OCI-LY7 (cell line): ENCODE data around the gene CHST8.

Source experiments
- CTCF ChIP-seq: fragments of 200-600 bp; sonication (generic); conservative IDR thresholded peaks from 2 replicates; pipeline ENCODE4 v1.5.1; 2014; ENCODE audit warnings: mild to moderate bottlenecking, antibody characterized with exemption, low read length, moderate library complexity, mixed read lengths
- EZH2phosphoT487 ChIP-seq: fragments of 200-600 bp; sonication (generic); IDR thresholded peaks from 2 replicates; pipeline ENCODE4 v1.6.1; 2018; ENCODE audit warnings: low read depth, borderline replicate concordance, mild to moderate bottlenecking, mixed run types, antibody characterized with exemption, low read length, moderate library complexity, mixed read lengths

GRCh38 chr19:33654840-33655508, 33.2 kb downstream of the CHST8 start:
- TF ChIP-seq CTCF: no peak
- TF ChIP-seq EZH2phosphoT487: no peak
